Cardiac muscle cell (in vitro differentiated cells and primary cell): ENCODE results near the gene NAP1L4. TPM values are rescaled to one million over a fixed set of nuclear protein-coding genes. Genes with fewer than 3 reads are reported as not detected.
"Not testable (repeated sequence)": the region's sequence is repeated elsewhere in the genome, so short reads cannot be mapped to it uniquely, and the experiment has no call there.

Experiments used
- DNase-seq, 2 donors: peaks; one replicate each; pipeline versions ENCODE4 v3.0.0 to v3.0.0-alpha.2; 2010 to 2017; ENCODE audit warnings: low read depth in 1 of 2, low spot score in 1 of 2
- H3K27ac ChIP-seq: fragments of 200-600 bp; sonication (generic); 2 replicates; pipeline ENCODE4 v1.5.1; 2016
- H3K27me3 ChIP-seq: fragments of 200-600 bp; sonication (generic); 2 replicates; pipeline ENCODE4 v1.6.0; 2016; ENCODE audit warnings: control low read depth
- H3K36me3 ChIP-seq: fragments of 200-600 bp; sonication (generic); 2 replicates; pipeline ENCODE4 v1.5.1; 2016; ENCODE audit warnings: control low read depth
- H3K4me1 ChIP-seq: fragments of 200-600 bp; sonication (generic); 2 replicates; pipeline ENCODE4 v1.8.1; 2017; ENCODE audit warnings: low read depth, mild to moderate bottlenecking, mixed run types
- H3K4me3 ChIP-seq: fragments of 200-600 bp; sonication (generic); 2 replicates; pipeline ENCODE4 v1.5.1; 2016; ENCODE audit warnings: mild to moderate bottlenecking
- H3K9me3 ChIP-seq: fragments of 200-600 bp; sonication (generic); 2 replicates; pipeline ENCODE4 v1.5.1; 2017; ENCODE audit warnings: low read depth, mild to moderate bottlenecking, control low read depth
- CTCF ChIP-seq: IDR thresholded peaks from 2 replicates; pipeline ENCODE4 v1.5.1; 2012; ENCODE audit warnings: low read depth, mild to moderate bottlenecking, low read length
- polyA plus RNA-seq: library from polyadenylated mRNA; unstranded; fragments of >200 nt; fragmentation: Nextera tagmentation; extraction: Ambion mirVana; gene quantifications from 2 replicates; pipeline ENCODE4 v1.2.1, GENCODE V29; 2016
- total RNA-seq: library from RNA; depleted of rRNA; stranded (reverse); fragments of >200 nt; gene quantifications from 2 replicates; pipeline ENCODE4 v1.2.3, GENCODE V29; 2016

The NAP1L4 gene
- total and polyA plus RNA-seq, 2 experiments from 2014 or later: 132 to 254 TPM

- DNase-seq: no peak
- H3K9me3 ChIP-seq: no peaks in the 10 kb centered on the region
- no peak for TF ChIP-seq CTCF
- no peaks in the 10 kb centered on the region for H3K27me3 ChIP-seq
- H3K27ac ChIP-seq: no peak overlapping the region
- no peak overlapping the region for H3K4me3 ChIP-seq
- peaks cover 11% of the 10 kb centered on the region for H3K4me1 ChIP-seq
- peaks cover 11% of the 10 kb centered on the region for H3K36me3 ChIP-seq
These were observed 49.7 kb downstream of the NAP1L4 start for GRCh38 chr11:2942447-2942846.

GRCh38 chr11:2940921-2941821 lies 51.0 kb downstream of the NAP1L4 start:
- Histone ChIP-seq H3K4me1 (peaks cover 11% of the 10 kb centered on the region), H3K36me3 (peaks cover 11% of the 10 kb centered on the region), H3K4me3 (no peak overlapping the region), H3K27ac (peak overlapping the region; percentile 30), H3K27me3 (no peaks in the 10 kb centered on the region), H3K9me3 (no peaks in the 10 kb centered on the region)
- no peak for DNase-seq
- TF ChIP-seq CTCF: no peak

GRCh38 chr11:2940147-2940920 lies 51.8 kb downstream of the NAP1L4 start:
- peak in 1 of 2 donors; percentile 18 for DNase-seq
- Histone ChIP-seq H3K4me1 (peaks cover 4% of the 10 kb centered on the region), H3K36me3 (peaks cover 11% of the 10 kb centered on the region), H3K27me3 (no peaks in the 10 kb centered on the region), H3K9me3 (no peaks in the 10 kb centered on the region), H3K4me3 (no peak overlapping the region), H3K27ac (peak overlapping the region; percentile 30)
- no peak for TF ChIP-seq CTCF

GRCh38 chr11:2938458-2939418 lies 53.4 kb downstream of the NAP1L4 start:
- H3K4me1 ChIP-seq, H3K36me3 ChIP-seq, H3K9me3 ChIP-seq, DNase-seq, H3K4me3 ChIP-seq, H3K27me3 ChIP-seq, H3K27ac ChIP-seq: not testable (repeated sequence)

- H3K4me3 ChIP-seq, H3K4me1 ChIP-seq, H3K27me3 ChIP-seq: not testable (repeated sequence)
These were observed 54.3 kb downstream of the NAP1L4 start for GRCh38 chr11:2937641-2938457.

More at GRCh38 chr11:2937641-2938457, 54.3 kb downstream of the NAP1L4 start:
- not testable (repeated sequence) for H3K9me3 ChIP-seq, H3K36me3 ChIP-seq, H3K27ac ChIP-seq
- DNase-seq: peak in 1 of 2 donors; percentile 19
